CD4-positive, alpha-beta T cell treated with Interleukin-21 for 1 hour (primary cell): ENCODE measurements around the gene BZW2.
A peak's percentile ranks its signal among the peaks of the same experiment; 100 is the strongest.

ENCODE experiments used
- DNase-seq: peaks from one replicate; pipeline ENCODE4 v3.0.0-alpha.2; 2020

BZW2 gene

DNA sequence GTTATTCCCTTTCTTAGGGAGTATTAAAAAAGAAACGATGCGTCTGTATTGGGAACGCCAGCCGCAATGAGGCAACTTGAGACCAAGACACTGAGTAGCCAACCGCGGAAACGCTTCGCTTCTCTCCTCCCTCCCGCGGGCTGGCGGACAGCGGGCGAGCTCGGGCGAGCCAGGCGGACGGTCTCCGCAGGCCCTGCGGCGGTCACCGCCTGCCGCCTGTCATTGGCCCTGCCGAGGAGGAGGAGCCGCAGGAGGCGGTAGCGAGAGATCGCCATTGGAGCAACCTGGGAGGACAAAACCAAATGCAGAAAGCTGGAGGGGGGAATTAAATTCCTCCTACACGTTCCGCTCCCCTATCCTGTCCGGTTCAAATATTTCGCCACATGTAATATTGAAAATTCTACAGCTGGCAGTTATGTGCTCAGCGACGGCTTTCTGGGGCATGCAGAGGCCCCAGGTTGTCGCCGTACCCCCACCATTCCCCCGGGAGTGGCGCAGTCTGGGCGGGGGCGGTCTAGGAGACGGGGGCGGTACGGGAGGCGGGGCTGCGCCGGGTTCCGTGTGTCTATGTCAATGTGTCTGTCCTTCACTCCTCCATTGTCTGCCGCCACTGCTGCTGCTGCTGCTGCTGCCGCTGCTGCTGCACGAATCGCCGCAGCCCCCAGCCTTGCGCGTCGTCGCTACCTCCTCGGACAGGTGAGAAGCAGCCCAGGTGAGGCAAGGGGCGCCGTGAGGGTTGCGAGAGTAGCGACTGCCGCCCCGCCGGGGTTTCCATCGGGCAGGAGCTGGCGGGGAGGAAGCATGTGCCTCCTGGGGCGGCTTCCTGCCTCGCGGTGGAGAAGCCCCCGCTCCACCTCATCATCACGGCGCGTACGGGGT lies at the start of gene BZW2, which contains the start of gene ANKMY2:
Gene BZW2 (plus strand): TSS at position 589 of the 879 bp plus-strand sequence. CDS start 19,263 bp downstream, outside the sequence.
Gene ANKMY2 (minus strand): TSS at position 162 of the 879 bp plus-strand sequence. CDS start 181 bp downstream, outside the sequence.
- peak; percentile 94 for DNase-seq

DNA sequence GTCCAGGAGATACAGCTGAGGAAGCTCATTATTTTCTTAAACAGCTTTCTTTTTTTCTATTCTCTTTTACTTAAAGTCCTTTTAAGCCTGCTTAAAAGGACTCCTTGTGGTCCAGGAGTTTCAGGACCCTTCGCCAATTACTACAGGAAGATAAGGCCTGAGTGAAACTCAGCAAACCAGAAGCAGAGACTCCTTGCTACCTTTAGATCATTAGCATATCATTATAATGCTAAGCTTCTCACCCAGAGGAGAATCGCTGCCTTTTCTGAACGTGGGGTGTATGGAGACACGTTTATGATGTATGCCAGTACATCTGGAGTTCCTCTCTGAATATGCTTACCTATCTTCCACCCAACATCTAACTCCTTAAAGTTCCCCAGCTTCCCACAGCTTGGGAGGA lies 48.0 kb upstream of the BZW2 start:
- no peak for DNase-seq

DNA sequence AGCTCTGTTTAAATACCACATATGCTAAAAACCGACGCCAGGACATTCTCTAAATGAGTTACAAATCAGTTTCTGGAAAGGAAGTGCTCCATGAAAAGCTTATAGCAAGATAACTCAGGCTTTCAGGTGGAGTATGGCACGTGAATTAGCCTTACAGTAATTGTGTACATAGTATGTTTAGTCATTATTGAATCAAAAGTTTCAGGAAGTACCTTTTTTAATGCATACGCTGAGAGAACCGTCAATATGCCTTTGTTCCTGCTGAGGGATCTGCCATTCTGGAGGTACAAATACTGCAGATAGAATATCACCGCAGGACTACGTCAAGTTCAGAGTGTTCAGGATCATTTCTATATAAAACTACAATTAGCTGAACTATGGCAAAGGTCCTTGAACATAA lies 46.1 kb upstream of the BZW2 start:
- no peak for DNase-seq

DNA sequence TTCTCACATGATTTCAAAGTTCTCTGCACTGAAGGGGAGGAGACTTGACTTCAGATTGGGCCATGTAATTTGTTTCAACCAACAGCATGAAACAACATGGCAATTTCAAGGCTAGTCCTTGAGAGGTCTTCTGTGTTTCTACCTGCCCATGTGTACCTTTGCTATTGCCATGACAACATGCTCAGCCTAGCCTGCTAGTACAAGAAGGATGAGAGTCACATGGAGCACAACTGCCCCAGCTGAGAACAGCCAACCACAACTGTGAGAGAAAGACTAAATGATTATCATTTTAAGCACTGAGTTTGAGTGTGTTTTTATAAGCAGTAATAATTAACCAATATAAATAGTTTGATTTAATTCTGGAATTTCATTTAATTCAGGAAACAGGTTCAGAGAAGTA lies 42.3 kb upstream of the BZW2 start:
- DNase-seq: no peak

DNA sequence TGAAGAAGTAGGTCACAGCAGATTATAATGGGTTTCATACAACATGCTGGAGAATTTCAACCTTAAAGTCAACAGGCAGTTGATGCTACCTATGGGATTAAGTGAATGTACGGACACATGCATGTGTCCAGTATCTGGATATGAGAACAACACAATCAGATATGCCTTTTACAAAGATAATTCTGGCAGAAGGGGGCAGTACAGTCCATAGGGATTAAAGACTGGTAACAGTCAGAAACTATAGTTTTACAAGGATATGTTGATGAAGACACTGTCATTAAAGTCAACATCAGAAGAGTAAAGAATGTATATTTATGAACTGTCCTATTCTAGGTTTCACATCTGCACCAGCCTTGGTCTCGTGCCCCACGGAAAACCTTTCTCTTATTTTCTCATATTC lies 41.9 kb upstream of the BZW2 start:
- DNase-seq: peak; percentile 3

DNA sequence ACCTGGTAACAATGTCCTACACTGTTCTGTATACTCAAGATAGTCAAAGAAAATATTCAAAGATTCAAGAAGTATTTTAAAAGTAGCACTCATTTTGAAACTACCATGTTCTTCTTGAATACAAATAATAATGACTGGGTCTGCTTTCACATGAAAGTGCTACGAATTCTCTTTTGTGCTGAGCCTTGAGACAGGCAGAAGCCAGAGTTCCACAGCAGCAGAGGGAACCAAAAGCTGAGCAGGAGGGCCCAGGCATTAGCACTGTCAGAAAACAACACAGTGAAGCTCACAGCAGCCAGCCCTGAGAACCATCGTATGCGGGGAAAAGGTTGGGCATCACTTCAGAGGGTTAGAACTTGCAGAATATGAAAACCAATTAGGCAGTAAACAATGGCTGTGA lies 39.3 kb upstream of the BZW2 start:
- no peak for DNase-seq

DNA sequence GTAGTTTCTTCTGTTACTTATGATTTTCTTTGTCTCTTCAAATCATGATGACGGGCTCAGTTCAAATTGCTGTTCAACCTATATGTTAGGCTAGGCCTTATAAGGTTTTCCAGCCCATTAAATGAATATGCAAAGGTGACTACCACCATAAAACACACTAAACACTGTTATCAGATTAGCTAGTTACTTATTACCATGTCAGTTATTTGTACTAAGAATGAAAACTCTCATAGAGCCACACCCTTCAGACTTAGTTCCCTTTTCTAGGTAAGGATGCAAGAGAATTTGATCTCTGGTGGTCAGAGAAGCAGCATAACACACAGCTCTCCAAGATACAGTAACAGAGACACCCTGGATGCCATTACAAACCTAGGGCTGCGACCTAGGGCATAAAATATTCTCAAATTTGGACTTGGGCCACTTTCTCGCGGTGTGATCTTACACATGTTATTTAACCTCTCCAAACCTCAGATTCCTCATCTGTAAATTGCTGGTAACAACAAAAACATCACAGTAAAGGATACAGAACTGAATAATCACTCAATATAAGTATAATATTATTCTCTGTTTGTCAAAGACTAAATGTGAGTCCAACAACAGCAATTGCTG lies 36.0 kb upstream of the BZW2 start:
- DNase-seq: no peak

DNA sequence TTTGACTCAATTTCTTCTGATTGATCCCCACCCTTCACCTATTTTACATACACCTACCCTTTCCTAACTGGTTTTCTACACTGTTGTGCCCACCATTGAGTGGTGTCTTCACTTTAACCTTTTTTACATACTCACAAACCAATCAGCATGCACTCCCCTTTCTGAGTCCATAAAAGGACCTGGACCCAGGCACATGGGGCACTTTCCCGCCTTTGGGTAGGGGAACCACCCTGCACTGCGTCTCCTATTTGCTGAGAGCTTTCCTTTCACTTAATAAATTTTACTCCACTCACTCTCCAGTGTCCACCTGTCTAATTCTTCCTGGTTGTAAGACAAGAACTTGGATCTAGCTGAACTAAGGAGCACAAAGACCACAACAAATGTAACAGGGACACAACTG lies 34.3 kb upstream of the BZW2 start:
- no peak for DNase-seq

DNA sequence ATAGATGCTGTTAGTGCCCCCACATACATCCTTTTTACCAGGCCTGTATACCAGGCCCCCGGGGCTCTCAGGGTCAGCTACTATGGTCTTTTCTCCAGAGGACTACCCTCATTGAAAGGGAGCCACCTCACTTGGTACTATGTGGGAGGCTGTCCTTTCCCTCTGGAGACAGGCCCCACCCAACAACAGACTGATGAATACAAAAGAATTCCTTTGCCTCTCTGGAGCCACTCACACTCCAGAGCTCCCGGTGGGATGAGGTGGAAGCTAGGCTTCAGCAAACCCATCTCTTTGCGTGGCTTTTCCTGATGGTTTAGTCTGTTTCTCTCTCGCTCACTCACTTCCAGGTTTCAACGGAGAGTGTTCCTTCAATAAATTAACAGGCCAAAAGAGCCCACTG lies 30.8 kb upstream of the BZW2 start:
- no peak for DNase-seq

DNA sequence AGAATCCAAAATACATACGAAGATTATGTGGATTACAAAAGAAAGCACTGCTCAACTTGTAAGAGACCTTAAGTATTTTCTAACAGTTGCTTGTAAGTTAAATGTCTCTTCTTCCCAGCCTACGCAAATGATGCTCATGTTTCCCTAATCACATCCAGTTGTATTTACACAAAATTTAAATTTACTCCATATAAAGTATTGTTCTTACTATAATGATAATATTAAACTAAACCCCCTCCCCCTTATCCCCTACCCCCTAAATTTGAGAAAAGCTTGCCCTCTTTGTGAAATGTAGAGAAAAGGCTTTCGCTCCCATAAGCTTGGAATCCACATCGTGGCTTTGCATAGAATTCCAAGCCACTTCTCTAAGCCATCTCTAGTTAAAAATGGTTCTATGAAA lies 29.9 kb upstream of the BZW2 start:
- no peak for DNase-seq

DNA sequence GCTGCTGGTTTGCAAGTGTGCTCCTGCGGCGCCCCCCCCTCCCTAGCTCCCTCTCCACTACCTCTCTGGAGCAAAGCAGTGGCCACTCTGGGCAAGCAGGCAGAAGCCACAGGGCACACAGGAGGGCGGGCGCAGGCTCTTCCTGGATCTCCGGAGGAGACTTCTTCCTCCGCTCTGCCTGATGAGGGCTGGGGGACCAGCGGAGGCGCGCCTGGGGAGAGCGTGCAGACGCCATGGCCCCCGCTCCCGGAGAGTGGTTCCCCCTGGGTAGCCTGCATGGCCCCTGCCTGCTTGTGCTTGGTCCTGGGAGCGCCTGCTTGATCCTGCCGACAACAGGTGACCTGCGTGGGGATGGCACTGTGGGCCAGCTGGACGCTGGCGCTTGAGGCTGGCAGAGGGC lies 29.4 kb upstream of the BZW2 start:
- DNase-seq: no peak

DNA sequence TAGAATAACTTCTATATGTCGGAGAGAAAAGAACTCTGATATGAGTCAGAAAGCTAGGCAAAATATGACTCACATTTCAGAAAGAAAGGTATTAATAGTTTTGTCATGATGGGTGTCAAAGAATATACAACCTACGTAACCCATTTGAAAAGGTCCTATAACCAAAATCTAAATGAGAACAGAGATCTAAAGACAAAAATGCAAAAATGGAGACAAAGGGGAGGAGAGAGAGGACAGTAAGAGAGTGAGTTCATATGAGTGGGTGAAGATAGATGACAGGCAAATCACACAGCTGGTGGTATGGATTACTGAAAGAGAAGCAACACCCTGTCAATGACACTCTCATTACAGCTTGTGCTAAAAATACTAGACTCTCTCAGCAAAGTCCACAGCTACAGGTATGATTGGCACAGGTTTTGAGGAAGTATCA lies 26.0 kb upstream of the BZW2 start:
- no peak for DNase-seq

DNA sequence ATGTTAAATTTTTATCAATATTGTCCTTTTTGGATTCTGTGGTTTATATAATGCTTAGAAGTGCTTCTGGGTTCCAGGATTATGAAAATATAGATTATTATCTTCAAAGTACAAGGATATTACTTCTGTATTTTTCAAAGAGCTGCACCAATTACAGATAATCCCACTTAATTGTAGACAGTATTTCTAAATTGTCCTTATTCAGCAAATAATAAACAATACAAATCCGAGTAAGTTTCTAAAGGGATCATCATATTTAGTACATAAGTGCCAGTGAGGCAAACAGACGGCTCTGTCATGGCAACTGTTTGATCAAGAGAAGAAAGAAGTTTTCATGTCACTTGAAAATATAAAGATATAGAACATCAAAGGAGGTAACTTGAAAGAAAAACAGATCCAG lies 19.6 kb upstream of the BZW2 start:
- no peak for DNase-seq

DNA sequence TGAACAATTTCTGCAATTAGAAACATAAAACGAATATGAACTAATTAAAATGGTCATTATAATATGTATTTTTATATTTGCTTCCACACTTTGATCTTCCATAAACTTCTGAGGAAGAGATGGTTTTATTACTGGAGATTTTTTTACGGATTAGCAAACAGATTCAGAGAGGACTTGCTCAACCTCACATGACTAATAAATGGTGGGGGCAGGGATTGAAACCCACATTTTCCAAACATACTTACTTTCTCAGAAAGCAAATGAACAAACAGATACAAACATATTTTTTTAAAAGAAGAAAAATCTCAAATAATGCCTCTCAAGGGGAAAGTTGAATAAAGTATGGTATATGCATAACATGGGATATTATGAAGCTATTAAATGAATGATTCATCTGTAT lies 18.7 kb upstream of the BZW2 start:
- no peak for DNase-seq

DNA sequence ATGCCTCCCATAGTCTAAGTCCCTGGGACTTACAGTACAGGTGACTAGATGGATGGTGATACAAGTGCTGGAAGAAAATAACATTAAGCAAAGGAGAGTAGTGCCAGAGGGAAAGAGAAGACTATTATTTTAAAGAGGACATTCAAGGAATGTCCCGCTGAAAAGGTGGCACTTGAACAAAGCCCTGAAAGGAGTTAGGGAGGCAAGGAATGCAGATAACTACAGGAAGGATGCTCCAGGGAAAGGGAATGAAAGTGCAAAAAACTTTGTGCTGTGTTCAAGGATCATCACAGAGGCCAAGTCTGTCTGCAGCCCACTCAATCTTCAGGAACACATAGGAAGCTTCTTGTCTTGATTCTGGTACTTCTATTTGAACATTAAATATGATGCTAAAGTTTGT lies 15.3 kb upstream of the BZW2 start:
- DNase-seq: no peak

DNA sequence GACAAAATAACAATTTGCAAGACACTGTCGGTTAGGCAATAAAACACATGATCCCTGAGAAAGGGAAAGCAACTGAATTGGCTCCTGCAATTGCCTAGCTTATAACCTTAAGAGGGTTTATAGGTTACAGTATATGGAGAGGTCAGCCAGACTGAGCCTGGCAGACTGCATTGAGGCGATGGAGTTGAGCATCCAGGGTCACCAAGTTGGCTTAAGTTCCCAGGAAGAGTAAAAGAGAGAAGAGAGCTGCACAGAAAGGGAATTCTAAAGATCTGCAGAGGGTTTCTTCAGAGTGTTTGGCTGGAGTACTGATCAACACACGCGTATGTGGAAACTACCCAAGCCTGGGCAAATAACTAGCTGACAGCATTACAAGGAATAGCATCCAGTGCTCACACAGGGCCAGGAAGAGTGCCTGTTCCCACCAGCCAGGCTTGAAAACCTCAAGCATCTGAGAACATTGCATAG lies 11.7 kb upstream of the BZW2 start:
- DNase-seq: no peak

DNA sequence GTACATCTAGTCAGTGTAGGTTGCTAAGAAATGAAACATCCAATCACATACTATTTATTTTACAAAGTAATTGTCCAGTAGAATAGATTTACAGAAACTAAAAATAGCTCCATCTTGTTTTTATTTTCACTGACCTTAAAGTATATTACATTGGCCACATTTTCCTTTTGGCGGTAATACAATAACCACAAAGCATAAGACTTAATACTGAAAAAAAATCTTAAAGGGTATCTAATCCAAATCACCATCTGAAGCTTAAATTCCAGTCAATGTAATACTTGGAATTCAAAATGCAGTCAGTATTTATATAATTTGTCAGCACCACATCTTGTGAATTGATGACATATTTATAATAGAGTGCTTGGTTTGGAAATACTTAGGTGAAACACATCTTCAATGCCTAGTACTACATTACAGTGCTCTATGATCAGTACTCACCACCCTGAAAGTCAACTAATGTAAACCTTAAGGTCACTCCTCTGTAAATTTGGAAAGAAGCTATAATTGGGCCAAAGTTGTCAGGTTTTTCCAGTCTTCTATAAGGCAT lies 9.4 kb upstream of the BZW2 start:
- DNase-seq: no peak

DNA sequence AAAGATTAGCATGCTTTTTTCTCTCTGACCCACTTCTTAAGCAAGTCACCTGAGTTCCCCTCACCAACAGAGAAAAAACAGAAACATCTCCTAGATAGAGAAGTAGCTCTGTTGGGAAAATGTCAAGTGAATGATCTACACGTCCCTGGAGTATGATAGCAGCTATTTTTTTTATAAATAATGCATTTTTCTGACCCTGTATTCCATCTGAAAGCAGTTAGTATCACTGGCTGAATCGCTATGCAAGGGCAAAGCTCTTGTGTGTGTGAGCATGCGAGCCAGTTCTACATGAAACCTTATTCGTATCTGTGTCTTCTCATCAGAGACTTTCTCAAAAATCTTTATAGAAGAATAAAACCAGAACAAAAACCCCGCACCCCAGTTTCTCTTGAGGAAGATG lies 8.6 kb upstream of the BZW2 start:
- no peak for DNase-seq

DNA sequence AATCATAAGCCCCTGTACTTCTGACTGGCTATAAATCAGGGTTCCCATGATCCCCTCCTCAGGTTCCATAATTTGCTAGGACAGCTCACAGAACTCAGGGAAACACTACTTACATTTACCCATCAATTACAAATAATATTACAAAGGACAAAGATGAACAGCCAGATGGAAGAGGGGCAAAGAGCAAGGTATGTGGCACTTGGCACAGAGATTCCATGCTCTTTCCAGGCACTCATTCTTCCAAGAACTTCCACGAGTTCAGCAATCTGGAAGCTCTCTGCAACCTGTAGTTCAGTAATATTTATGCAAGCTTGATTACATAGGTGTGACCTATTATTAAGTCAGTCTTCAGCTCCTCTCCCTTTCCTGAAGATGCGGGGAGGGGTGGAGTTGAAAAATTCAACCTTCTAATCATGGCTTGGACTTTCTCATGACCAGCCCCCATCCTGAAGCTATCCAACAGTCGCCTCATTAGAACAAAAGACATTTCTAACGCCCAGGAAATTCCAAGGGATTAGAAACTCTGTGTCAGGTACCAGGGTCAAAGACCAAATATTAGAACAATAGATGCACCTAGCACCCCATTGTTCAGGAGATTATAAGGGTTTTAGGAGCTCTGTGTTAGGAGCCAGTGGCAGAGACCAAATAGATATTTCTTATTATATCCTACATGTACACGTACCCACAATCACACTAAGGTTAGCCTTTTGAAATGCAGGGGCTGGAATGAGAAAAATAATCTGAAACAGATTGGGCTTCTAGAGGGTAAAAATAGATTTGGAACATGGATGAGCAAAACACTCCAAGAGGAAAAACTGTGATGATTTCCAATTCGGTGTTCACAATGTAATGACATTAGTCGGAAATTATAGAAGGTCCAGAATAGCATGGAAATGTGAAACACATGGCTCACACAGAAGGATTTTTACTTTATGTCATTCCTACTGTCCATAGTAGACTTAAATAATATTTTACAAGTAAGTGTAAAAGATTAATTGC lies 7.4 kb upstream of the BZW2 start:
- no peak for DNase-seq

DNA sequence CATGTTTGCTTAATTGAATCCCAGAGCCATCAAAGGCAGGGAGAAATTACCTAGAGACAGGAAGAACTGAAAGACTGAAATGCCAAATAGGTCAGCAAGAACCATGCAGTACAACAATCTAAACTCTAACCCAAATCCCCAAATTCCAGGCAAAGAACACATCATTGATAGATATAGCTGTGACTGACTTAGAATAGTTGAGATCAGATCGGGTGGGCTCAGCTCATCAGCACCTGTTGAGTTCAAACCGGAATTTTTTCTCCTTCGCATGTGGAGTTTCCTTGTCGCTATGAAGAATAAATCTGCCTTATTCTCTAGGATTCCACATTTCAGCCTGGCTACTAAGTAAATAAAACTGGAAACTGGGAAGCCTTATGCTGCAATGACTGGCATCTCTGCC lies 1.8 kb upstream of the BZW2 start:
- no peak for DNase-seq

DNA sequence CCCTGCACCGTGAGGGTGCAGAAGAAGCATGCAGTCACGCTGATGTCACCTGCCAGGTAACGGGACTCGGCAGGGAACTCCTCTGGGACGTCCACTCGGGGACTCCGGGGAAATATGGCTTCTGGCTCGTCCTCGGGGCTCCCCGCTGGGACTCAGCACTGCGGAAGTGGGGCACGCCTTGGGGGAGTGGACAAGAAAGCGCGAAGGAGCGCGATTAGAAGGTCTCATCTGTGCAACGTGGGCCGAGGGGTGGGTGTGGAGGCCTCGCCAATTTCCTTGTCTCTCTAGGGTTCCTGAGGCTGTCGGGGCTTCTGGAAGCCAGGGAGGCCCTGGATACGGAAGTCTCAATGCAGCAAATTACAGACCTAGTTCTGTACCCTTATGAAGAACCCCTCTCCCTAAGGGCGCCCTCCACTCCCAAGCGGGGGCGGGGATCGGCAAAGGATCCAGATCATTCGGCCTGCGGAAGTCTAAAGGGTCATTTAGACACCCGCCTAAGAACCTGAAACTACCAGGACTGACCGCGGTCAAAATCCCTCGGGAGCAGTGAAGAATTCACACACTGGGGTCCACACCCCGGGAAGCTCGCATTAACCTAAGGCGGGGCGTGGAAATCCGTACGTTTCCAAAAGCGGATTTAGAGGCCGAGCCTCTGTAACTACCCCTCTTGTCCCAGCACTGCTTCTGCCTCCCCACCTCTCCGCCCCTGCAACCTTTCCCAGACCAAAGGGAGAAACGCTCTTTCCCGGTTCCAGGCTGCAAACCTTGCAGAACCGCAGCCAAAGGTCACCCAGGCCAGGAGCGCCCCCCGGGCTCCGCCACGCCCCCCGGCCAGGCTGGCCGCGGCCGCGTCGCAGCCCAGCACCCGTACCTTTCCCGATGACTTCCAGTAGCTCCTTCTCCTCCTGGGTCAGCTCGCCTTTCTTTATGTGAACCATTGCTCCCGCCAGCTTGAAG lies 1.1 kb upstream of the BZW2 start:
- DNase-seq: peak; percentile 60
